ENCODE data around the gene MRPS18A. TPM values are rescaled to one million over a fixed set of nuclear protein-coding genes. Genes with fewer than 3 reads are reported as not detected.

Gene MRPS18A
- polyA plus RNA-seq (ENCODE audit: insufficient read length): 40.9 TPM
- long read RNA-seq, donor 1, transcript MRPS18A-202 (6 exons, 1,062 nt): major isoform, 37 of 39 reads
- long read RNA-seq, donor 1, partial matches to known transcripts: 0 of 39 reads
- long read RNA-seq, donor 1, other reads (novel, unspliced or antisense): 0 of 39 reads
- long read RNA-seq, donor 2, transcript MRPS18A-202 (6 exons, 1,062 nt): major isoform, 36 of 38 reads
- long read RNA-seq, donor 2, partial matches to known transcripts: 0 of 38 reads
- long read RNA-seq, donor 2, other reads (novel, unspliced or antisense): 0 of 38 reads
- long read RNA-seq, donor 3, transcript MRPS18A-202 (6 exons, 1,062 nt): major isoform, 29 of 29 reads
- long read RNA-seq, donor 3, partial matches to known transcripts: 0 of 29 reads
- long read RNA-seq, donor 3, other reads (novel, unspliced or antisense): 0 of 29 reads
- long read RNA-seq, donor 4, partial matches to known transcripts: 0 of 3 reads
- long read RNA-seq, donor 4, other reads (novel, unspliced or antisense): 0 of 3 reads
- long read RNA-seq, donor 5, transcript MRPS18A-202 (6 exons, 1,062 nt): major isoform, 68 of 74 reads
- long read RNA-seq, donor 5, transcript MRPS18A-201 (5 exons, 785 nt): minor isoform, 5 of 74 reads
- long read RNA-seq, donor 5, partial matches to known transcripts: 0 of 74 reads
- long read RNA-seq, donor 5, other reads (novel, unspliced or antisense): 0 of 74 reads
- long read RNA-seq, donor 6, transcript MRPS18A-202 (6 exons, 1,062 nt): major isoform, 33 of 38 reads
- long read RNA-seq, donor 6, transcript MRPS18A-201 (5 exons, 785 nt): minor isoform, 5 of 38 reads
- long read RNA-seq, donor 6, partial matches to known transcripts: 0 of 38 reads
- long read RNA-seq, donor 6, other reads (novel, unspliced or antisense): 0 of 38 reads
- long read RNA-seq, donor 7, transcript MRPS18A-202 (6 exons, 1,062 nt): major isoform, 46 of 52 reads
- long read RNA-seq, donor 7, transcript MRPS18A-201 (5 exons, 785 nt): minor isoform, 6 of 52 reads
- long read RNA-seq, donor 7, partial matches to known transcripts: 0 of 52 reads
- long read RNA-seq, donor 7, other reads (novel, unspliced or antisense): 0 of 52 reads
- long read RNA-seq, donor 8, transcript MRPS18A-202 (6 exons, 1,062 nt): major isoform, 13 of 15 reads
- long read RNA-seq, donor 8, partial matches to known transcripts: 0 of 15 reads
- long read RNA-seq, donor 8, other reads (novel, unspliced or antisense): 0 of 15 reads

- DNase-seq: no peak
Observed at GRCh38 chr6:43687437-43688347, at the start of gene MRPS18A. Gene MRPS18A, minus strand, starts transcription at chr6:43687791. Its CDS starts 12 bp downstream, at chr6:43687779.

- DNase-seq: no peak
Observed at GRCh38 chr6:43736844-43737243, 49.3 kb upstream of the MRPS18A start.

- no peak for DNase-seq
Observed at GRCh38 chr6:43736211-43736786, 48.7 kb upstream of the MRPS18A start.

- no peak for DNase-seq
Observed at GRCh38 chr6:43735642-43736199, 48.1 kb upstream of the MRPS18A start.

- no peak for DNase-seq
Observed at GRCh38 chr6:43734294-43734665, 46.7 kb upstream of the MRPS18A start.

- no peak for DNase-seq
Observed at GRCh38 chr6:43733471-43734293, 46.1 kb upstream of the MRPS18A start.

- DNase-seq: no peak
Observed at GRCh38 chr6:43730634-43731033, 43.0 kb upstream of the MRPS18A start.

- DNase-seq: no peak
Observed at GRCh38 chr6:43729537-43729936, 41.9 kb upstream of the MRPS18A start.

- DNase-seq: no peak
Observed at GRCh38 chr6:43728586-43728985, 41.0 kb upstream of the MRPS18A start.

GRCh38 chr6:43727634-43728033, 40.0 kb upstream of the MRPS18A start:
- DNase-seq: no peak

GRCh38 chr6:43725643-43726580, 38.3 kb upstream of the MRPS18A start:
- DNase-seq: no peak

- no peak for DNase-seq
Observed at GRCh38 chr6:43724914-43725642, 37.5 kb upstream of the MRPS18A start.

GRCh38 chr6:43724354-43724753, 36.8 kb upstream of the MRPS18A start:
- DNase-seq: no peak

- DNase-seq: no peak
Observed at GRCh38 chr6:43723737-43724295, 36.2 kb upstream of the MRPS18A start.

- no peak for DNase-seq
Observed at GRCh38 chr6:43722920-43723545, 35.4 kb upstream of the MRPS18A start.

- DNase-seq: no peak
Observed at GRCh38 chr6:43720999-43721398, 33.4 kb upstream of the MRPS18A start.

- no peak for DNase-seq
Observed at GRCh38 chr6:43719511-43719910, 31.9 kb upstream of the MRPS18A start.
